KG1 (cell line): ENCODE measurements around the gene SYCP2.
"Not testable (repeated sequence)": the region's sequence is repeated elsewhere in the genome, so short reads cannot be mapped to it uniquely, and the experiment has no call there.

Experiments used
- DNase-seq: peaks from one replicate; lab custom pipeline; 2025; lab: John Stamatoyannopoulos, UW

SYCP2 gene

GRCh38 chr20:59933296-59933848 is at the start of gene SYCP2:
Gene SYCP2 (minus strand): TSS chr20:59933637. CDS start chr20:59922413, 11,224 bp downstream.
- no peak for DNase-seq

GRCh38 chr20:59983076-59983475 is 49.6 kb upstream of the SYCP2 start:
- DNase-seq = no peak

- DNase-seq = no peak
Observed at GRCh38 chr20:59977086-59977485, 43.6 kb upstream of the SYCP2 start.

GRCh38 chr20:59976156-59976782 is 42.8 kb upstream of the SYCP2 start:
- no peak for DNase-seq

- no peak for DNase-seq
Observed at GRCh38 chr20:59972037-59972801, 38.8 kb upstream of the SYCP2 start.

GRCh38 chr20:59971428-59971827 is 38.0 kb upstream of the SYCP2 start:
- DNase-seq = no peak

GRCh38 chr20:59966428-59966827 is 33.0 kb upstream of the SYCP2 start:
- DNase-seq = no peak

GRCh38 chr20:59962155-59962554 is 28.7 kb upstream of the SYCP2 start:
- no peak for DNase-seq

- no peak for DNase-seq
Observed at GRCh38 chr20:59961423-59961822, 28.0 kb upstream of the SYCP2 start.

GRCh38 chr20:59958626-59959025 is 25.2 kb upstream of the SYCP2 start:
- no peak for DNase-seq

GRCh38 chr20:59958123-59958522 is 24.7 kb upstream of the SYCP2 start, which contains the start of gene CDH26:
Gene CDH26 (plus strand): TSS chr20:59958423. CDS start chr20:59958727, 304 bp downstream.
- DNase-seq = no peak

GRCh38 chr20:59957568-59957967 is 24.1 kb upstream of the SYCP2 start:
- DNase-seq = not testable (repeated sequence)

- DNase-seq = no peak
Observed at GRCh38 chr20:59955131-59955796, 21.8 kb upstream of the SYCP2 start.

GRCh38 chr20:59954718-59955117 is 21.3 kb upstream of the SYCP2 start:
- no peak for DNase-seq

GRCh38 chr20:59949911-59950310 is 16.5 kb upstream of the SYCP2 start:
- DNase-seq = no peak

- DNase-seq = peak; percentile 48
Observed at GRCh38 chr20:59948828-59949720, 15.6 kb upstream of the SYCP2 start.

GRCh38 chr20:59948212-59948611 is 14.8 kb upstream of the SYCP2 start:
- no peak for DNase-seq

- no peak for DNase-seq
Observed at GRCh38 chr20:59947376-59947775, 13.9 kb upstream of the SYCP2 start.

- no peak for DNase-seq
Observed at GRCh38 chr20:59945731-59946130, 12.3 kb upstream of the SYCP2 start.

GRCh38 chr20:59945175-59945574 is 11.7 kb upstream of the SYCP2 start:
- DNase-seq = no peak

- DNase-seq = no peak
Observed at GRCh38 chr20:59944726-59945125, 11.3 kb upstream of the SYCP2 start.

GRCh38 chr20:59942245-59942644 is 8.8 kb upstream of the SYCP2 start:
- no peak for DNase-seq
